HepG2 (cell line): ENCODE results near the gene CSNK2A1. TPM values are rescaled to one million over a fixed set of nuclear protein-coding genes. Genes with fewer than 3 reads are reported as not detected.

Experiments used
- ARHGAP35 ChIP-seq: sonication (generic); formaldehyde crosslinking; IDR thresholded peaks from 2 replicates; pipeline ENCODE4 v1.9.0; 2022; ENCODE audit warnings: mild to moderate bottlenecking, inconsistent platforms, moderate library complexity, missing genetic modification reagents, borderline replicate concordance
- BCLAF1 ChIP-seq: fragments of 450-650 bp; IDR thresholded peaks from 2 replicates; pipeline ENCODE4 v1.6.1; 2017; ENCODE audit warnings: mild to moderate bottlenecking
- GATAD2A ChIP-seq: IDR thresholded peaks from 2 replicates; pipeline ENCODE4 v1.6.1; 2016
- LBX2 ChIP-seq: sonication (generic); formaldehyde crosslinking; IDR thresholded peaks from 2 replicates; pipeline ENCODE4 v1.5.0; 2020; ENCODE audit warnings: missing genetic modification reagents, mild to moderate bottlenecking, borderline replicate concordance
- MLX ChIP-seq: IDR thresholded peaks from 2 replicates; pipeline ENCODE4 v1.6.1; 2016
- POGZ ChIP-seq: sonication (generic); formaldehyde crosslinking; IDR thresholded peaks from 2 replicates; pipeline ENCODE4 v1.4.0; 2020; ENCODE audit warnings: mild to moderate bottlenecking, missing genetic modification reagents
- RCOR2 ChIP-seq: IDR thresholded peaks from 2 replicates; pipeline ENCODE4 v1.6.1; 2016; ENCODE audit warnings: missing biosample characterization, missing genetic modification reagents
- ZBTB42 ChIP-seq: sonication (generic); formaldehyde crosslinking; IDR thresholded peaks from 2 replicates; pipeline ENCODE4 v1.5.0; 2020; ENCODE audit warnings: mild to moderate bottlenecking, missing genetic modification reagents
- ZNF10 ChIP-seq: sonication (generic); formaldehyde crosslinking; IDR thresholded peaks from 2 replicates; pipeline ENCODE4 v1.4.0; 2020; ENCODE audit warnings: mild to moderate bottlenecking, low read depth, missing genetic modification reagents, borderline replicate concordance
- ZNF362 ChIP-seq: sonication (generic); formaldehyde crosslinking; IDR thresholded peaks from 2 replicates; pipeline ENCODE4 v1.4.0; 2020; ENCODE audit warnings: missing genetic modification reagents, mild to moderate bottlenecking, borderline replicate concordance
- ZNF407 ChIP-seq: sonication (generic); formaldehyde crosslinking; IDR thresholded peaks from one replicate; pipeline ENCODE4 v1.5.1; 2020; ENCODE audit warnings: mild to moderate bottlenecking, missing genetic modification reagents; ENCODE audit errors: not compliant biosample characterization
- ZXDC ChIP-seq: sonication (generic); formaldehyde crosslinking; IDR thresholded peaks from 2 replicates; pipeline ENCODE4 v1.5.0; 2020; ENCODE audit warnings: mild to moderate bottlenecking, missing genetic modification reagents
- polyA plus RNA-seq, 8 experiments: library from polyadenylated mRNA; depleted of rRNA in 3 of 8; stranded (reverse) in 7 of 8; unstranded in 1 of 8; fragments of >200 nt; fragmentation: Illumina TruSeq in 4 of 8; extraction: Trizol in 4 of 8; gene quantifications; 2 replicates each; pipeline versions ENCODE4 v1.2.1 to v1.2.3, GENCODE V29; 2011 to 2016; ENCODE audit warnings: low read depth in 4 of 8, missing spikeins in 1 of 8, mixed read lengths in 1 of 8; ENCODE audit not compliant: insufficient read depth in 1 of 8
- total RNA-seq, 5 experiments: library from RNA; depleted of rRNA; stranded (reverse); fragments of >200 nt; fragmentation: Illumina TruSeq; extraction: Trizol; gene quantifications; 2 replicates each; pipeline ENCODE4 v1.2.3, GENCODE V29; 2016; ENCODE audit warnings: low read depth in 1 of 5

Gene CSNK2A1
- total and polyA plus RNA-seq, 2 of the 13 experiments (the other 11 are each of a cell fraction or from before 2014, with no cell fraction given): 153 to 231 TPM

GRCh38 chr20:472137-472846 lies 71.3 kb downstream of the CSNK2A1 start (continued):
- TF ChIP-seq ZXDC (0 out of 2 replicates have a peak, but pooled peaks have one; percentile 33), ARHGAP35 (CRISPR knock-in tag) (no peak), ZNF362 (CRISPR knock-in tag) (no peak), POGZ (CRISPR knock-in tag) (no peak), ZNF407 (CRISPR knock-in tag) (no peak), ZNF10 (CRISPR knock-in tag) (no peak), RCOR2 (CRISPR knock-in tag) (peak; percentile 51; the same call in 1 of the 2 replicates), MLX (peak; percentile 53; the same call in 1 of the 2 replicates), ZBTB42 (CRISPR knock-in tag) (no peak), BCLAF1 (no peak), LBX2 (CRISPR knock-in tag) (no peak), GATAD2A (CRISPR knock-in tag) (peak; percentile 61)
